CD4-positive, alpha-beta T cell (primary cell): Measurements from ENCODE around the gene HLA-DRB5. TPM values are rescaled to one million over a fixed set of nuclear protein-coding genes. Genes with fewer than 3 reads are reported as not detected.
A peak's percentile ranks its signal among the peaks of the same experiment; 100 is the strongest.
"Not testable (repeated sequence)": the region's sequence is repeated elsewhere in the genome, so short reads cannot be mapped to it uniquely, and the experiment has no call there.

ENCODE experiments used
- ATAC-seq: fragments of 200-7000 bp; cut with Tn5 transposase; one replicate; pipeline ENCODE4 v1.10.0; 2022; ENCODE audit warnings: mild to moderate bottlenecking; ENCODE audit not compliant: poor library complexity
- CTCF ChIA-PET: fragments of 350-600 bp; sonication (Branson Sonifier 250); formaldehyde crosslinking; loops from one replicate; lab custom pipeline; 2021; ENCODE audit warnings: antibody characterized with exemption, inconsistent platforms; lab: Charles Lee
- POLR2A ChIA-PET: fragments of 350-600 bp; sonication (Branson Sonifier 250); formaldehyde crosslinking; loops from one replicate; lab custom pipeline; 2021; ENCODE audit warnings: antibody characterized with exemption, inconsistent platforms; lab: Charles Lee
- DNase-seq, 14 experiments: peaks; one replicate each; pipeline ENCODE4 v3.0.0-alpha.2; 2013 to 2020; ENCODE audit warnings: mixed read lengths in 2 of 14
- H3K27ac ChIP-seq, 2 donors: one replicate each; pipeline versions ENCODE4 v1.5.1 to v1.7.0; 2013; ENCODE audit warnings: low read length in 2 of 2, low read depth in 1 of 2, mild to moderate bottlenecking in 1 of 2
- H3K27me3 ChIP-seq, 2 experiments: 1 replicate in 1 of 2; 2 replicates in 1 of 2; pipeline versions ENCODE4 v1.6.1 to v1.7.0; 2013; ENCODE audit warnings: low read length in 2 of 2, control low read depth in 1 of 2, mild to moderate bottlenecking in 1 of 2, moderate library complexity in 1 of 2; ENCODE audit not compliant: insufficient read depth in 2 of 2, control insufficient read depth in 1 of 2
- H3K36me3 ChIP-seq: one replicate; pipeline ENCODE4 v1.6.1; 2013; ENCODE audit warnings: low read length, control low read depth; ENCODE audit not compliant: insufficient read depth
- H3K4me1 ChIP-seq: one replicate; pipeline ENCODE4 v1.6.1; 2013; ENCODE audit warnings: low read length, control low read depth; ENCODE audit not compliant: insufficient read depth
- H3K4me3 ChIP-seq: one replicate; pipeline ENCODE4 v1.5.1; 2013; ENCODE audit warnings: mild to moderate bottlenecking, low read length, moderate library complexity
- H3K9me3 ChIP-seq, 2 experiments: 1 replicate in 1 of 2; 2 replicates in 1 of 2; pipeline versions ENCODE4 v1.6.1 to v1.7.0; 2013; ENCODE audit warnings: low read length in 2 of 2, mild to moderate bottlenecking in 2 of 2, control low read depth in 1 of 2, moderate library complexity in 1 of 2; ENCODE audit not compliant: control insufficient read depth in 1 of 2, insufficient read depth in 1 of 2
- H3K27ac Mint-ChIP-seq: one replicate; pipeline ENCODE4 v1.8.0; 2020; ENCODE audit warnings: mixed read lengths
- H3K27me3 Mint-ChIP-seq: one replicate; pipeline ENCODE4 v1.8.0; 2021; ENCODE audit warnings: mixed read lengths
- H3K36me3 Mint-ChIP-seq: one replicate; pipeline ENCODE4 v1.8.0; 2021; ENCODE audit warnings: low read depth, mixed read lengths
- H3K4me1 Mint-ChIP-seq: one replicate; pipeline ENCODE4 v1.8.0; 2021; ENCODE audit warnings: low read depth, mixed read lengths
- H3K4me3 Mint-ChIP-seq: one replicate; pipeline ENCODE4 v1.8.0; 2020; ENCODE audit warnings: mild to moderate bottlenecking, mixed read lengths
- H3K9me3 Mint-ChIP-seq: one replicate; pipeline ENCODE4 v1.8.0; 2020; ENCODE audit warnings: mixed read lengths
- CTCF ChIP-seq: fragments of 200-600 bp; IDR thresholded peaks from one replicate; pipeline ENCODE4 v1.8.0; 2022; ENCODE audit warnings: antibody characterized with exemption, mild to moderate bottlenecking
- intact Hi-C, 2 experiments: fragments of 100-400 bp; cut with DNase I in 1 of 2; cut with micrococcal nuclease in 1 of 2; formaldehyde crosslinking; loops; one replicate each; pipeline versions ENCODE4 v1.15.1 to v1.9.0; 2023 to 2025; cut with DNase I, micrococcal nuclease
- total RNA-seq, 174 experiments: library from RNA in 2 of 174; stranded (reverse) in 2 of 174; gene quantifications; one replicate each; pipeline ENCODE4 v1.2.3 and lab custom pipeline; 2021 to 2026

Gene HLA-DRB5
- total RNA-seq, 2 experiments from 2014 or later: 12.5 to 12.6 TPM

- ATAC-seq: no peak
- POLR2A ChIA-PET: no interaction called here
- Histone ChIP-seq H3K9me3 (no peaks in the 10 kb centered on the region), H3K27ac (no peak overlapping the region), H3K36me3 (no peaks in the 10 kb centered on the region), H3K4me3 (no peak overlapping the region), H3K4me1 (no peaks in the 10 kb centered on the region), H3K27me3 (no peaks in the 10 kb centered on the region)
- Mint-ChIP-seq H3K27me3 (peaks cover 24% of the 10 kb centered on the region), H3K4me3 (no peak overlapping the region), H3K27ac (no peak overlapping the region), H3K4me1 (no peaks in the 10 kb centered on the region), H3K36me3 (no peaks in the 10 kb centered on the region), H3K9me3 (no peaks in the 10 kb centered on the region)
- CTCF ChIA-PET: interaction anchor here (1.6 kb wide), 1 partner anchor 66 kb away, joined by 3 read pairs; no protein-coding TSS in a partner anchor
- intact Hi-C loops: loop anchor here (1.0 to 2.0 kb wide), 2 partner anchors 45 to 49 kb away; no protein-coding TSS in a partner anchor
- TF ChIP-seq CTCF: no peak
- no peak for DNase-seq
Measured at GRCh38 chr6:32483968-32484613, 46.0 kb downstream of the HLA-DRB5 start.

GRCh38 chr6:32475392-32476206 lies 54.5 kb downstream of the HLA-DRB5 start:
- Mint-ChIP-seq H3K27ac (no peak overlapping the region), H3K4me1 (no peaks in the 10 kb centered on the region), H3K36me3 (no peaks in the 10 kb centered on the region), H3K9me3 (peaks cover under 1% of the 10 kb centered on the region), H3K4me3 (no peak overlapping the region), H3K27me3 (peaks cover 63% of the 10 kb centered on the region)
- H3K4me3 ChIP-seq: no peak overlapping the region
- DNase-seq (peak in 1 of 14 experiments; percentile 0), ATAC-seq (no peak)
- peaks cover 0 to 11% of the 10 kb centered on the region in 2 experiments for H3K27me3 ChIP-seq
- CTCF ChIA-PET: no interaction called here
- POLR2A ChIA-PET: no interaction called here
- no peak overlapping the region for H3K27ac ChIP-seq
- H3K9me3 ChIP-seq: peaks cover 0 to 5% of the 10 kb centered on the region in 2 experiments
- H3K4me1 ChIP-seq: peaks cover 2% of the 10 kb centered on the region
- no peaks in the 10 kb centered on the region for H3K36me3 ChIP-seq
- intact Hi-C loops: no loop called here
- no peak for TF ChIP-seq CTCF

- H3K4me1 Mint-ChIP-seq, H3K4me1 ChIP-seq, POLR2A ChIA-PET, H3K36me3 Mint-ChIP-seq, CTCF ChIA-PET, H3K27ac Mint-ChIP-seq, intact Hi-C loops, H3K4me3 Mint-ChIP-seq, H3K9me3 Mint-ChIP-seq, H3K9me3 ChIP-seq, H3K4me3 ChIP-seq, H3K36me3 ChIP-seq: not testable (repeated sequence)
- peaks cover 0 to 11% of the 10 kb centered on the region in 2 experiments for H3K27me3 ChIP-seq
- H3K27ac ChIP-seq: peak overlapping the region in 1 of 2 donors; percentile 49
- DNase-seq (peak in 3 of 14 experiments; percentile 29 to 55 (median 32)), ATAC-seq (peak; percentile 78)
- H3K27me3 Mint-ChIP-seq: peaks cover 55% of the 10 kb centered on the region
Measured at GRCh38 chr6:32473376-32474348, 56.4 kb downstream of the HLA-DRB5 start.
